IMR-90 (cell line): ENCODE measurements around the gene OSGEP. TPM values are rescaled to one million over a fixed set of nuclear protein-coding genes. Genes with fewer than 3 reads are reported as not detected.

Experiments
- ATAC-seq: fragments of 200-7000 bp; cut with Tn5 transposase; 2 replicates; pipeline ENCODE4 v1.9.1; 2020; ENCODE audit warnings: low read depth, mild to moderate bottlenecking, moderate library complexity
- BruUV-seq: library from RNA; stranded (reverse); fragments of 400-500 nt; replicated peaks from 2 replicates; lab custom pipeline; 2021; lab: Mats Ljungman, UMichigan
- CTCF ChIA-PET: fragments of 300-600 bp; formaldehyde crosslinking; extraction: SDS; loops from one replicate; lab custom pipeline; 2021; ENCODE audit warnings: antibody characterized with exemption; lab: Yijun Ruan, JAX
- POLR2A ChIA-PET: fragments of 300-600 bp; sonication (Branson Sonifier 250); formaldehyde crosslinking; loops from one replicate; lab custom pipeline; 2022; ENCODE audit warnings: antibody characterized with exemption; ENCODE audit not compliant: unreplicated experiment; lab: Charles Lee
- DNase-seq: peaks from one replicate; pipeline ENCODE4 v3.0.0; 2013
- H2AFZ ChIP-seq: replicated peaks from 2 replicates; pipeline ENCODE3; 2013; ENCODE audit warnings: low read length, mild to moderate bottlenecking; ENCODE audit not compliant: poor library complexity
- H2AK5ac ChIP-seq: 2 replicates; pipeline ENCODE4 v1.6.1; 2013; ENCODE audit warnings: low read depth, low read length, inconsistent platforms
- H2AK9ac ChIP-seq: replicated peaks from 2 replicates; pipeline ENCODE3; 2013; ENCODE audit warnings: mild to moderate bottlenecking, low read depth, low read length, moderate library complexity; ENCODE audit not compliant: poor library complexity
- H2BK120ac ChIP-seq: 2 replicates; pipeline ENCODE4 v1.6.1; 2013; ENCODE audit warnings: low read depth, low read length, inconsistent platforms
- H2BK15ac ChIP-seq: 3 replicates; pipeline ENCODE4 v1.6.1; 2013; ENCODE audit warnings: low read depth, low read length, inconsistent platforms
- H2BK20ac ChIP-seq: 2 replicates; pipeline ENCODE4 v1.6.1; 2013; ENCODE audit warnings: low read depth, mild to moderate bottlenecking, inconsistent platforms, low read length, moderate library complexity
- H2BK5ac ChIP-seq: 2 replicates; pipeline ENCODE4 v1.6.1; 2013; ENCODE audit warnings: mild to moderate bottlenecking, low read depth, low read length, inconsistent platforms; ENCODE audit not compliant: poor library complexity, severe bottlenecking
- H3K14ac ChIP-seq: replicated peaks from 2 replicates; pipeline ENCODE4 v1.6.1; 2013; ENCODE audit warnings: low read depth, low read length, inconsistent platforms
- H3K18ac ChIP-seq: 2 replicates; pipeline ENCODE4 v1.6.1; 2013; ENCODE audit warnings: low read depth, low read length, control low read depth
- H3K23ac ChIP-seq: 2 replicates; pipeline ENCODE4 v1.6.1; 2013; ENCODE audit warnings: low read depth, low read length, inconsistent platforms
- H3K27ac ChIP-seq: 2 replicates; pipeline ENCODE4 v1.5.1; 2013; ENCODE audit warnings: mild to moderate bottlenecking, control low read depth, low read length; ENCODE audit not compliant: insufficient read depth
- H3K27me3 ChIP-seq: 2 replicates; pipeline ENCODE4 v1.6.1; 2013; ENCODE audit warnings: low read length; ENCODE audit not compliant: control insufficient read depth, insufficient read depth
- H3K36me3 ChIP-seq: 2 replicates; pipeline ENCODE4 v1.6.1; 2013; ENCODE audit warnings: low read length, mixed read lengths; ENCODE audit not compliant: control insufficient read depth, insufficient read depth
- H3K4ac ChIP-seq: 2 replicates; pipeline ENCODE4 v1.6.1; 2013; ENCODE audit warnings: low read depth, low read length, inconsistent platforms
- H3K4me1 ChIP-seq: 2 replicates; pipeline ENCODE4 v1.6.1; 2013; ENCODE audit warnings: low read length, mixed read lengths; ENCODE audit not compliant: control insufficient read depth, insufficient read depth
- H3K4me2 ChIP-seq: 2 replicates; pipeline ENCODE4 v1.6.1; 2013; ENCODE audit warnings: low read depth, mild to moderate bottlenecking, control low read depth, low read length, moderate library complexity
- H3K4me3 ChIP-seq: 2 replicates; pipeline ENCODE4 v1.5.1; 2013; ENCODE audit warnings: low read depth, mild to moderate bottlenecking, control low read depth, low read length, moderate library complexity; ENCODE audit not compliant: insufficient read depth
- H3K56ac ChIP-seq: 2 replicates; pipeline ENCODE4 v1.6.1; 2013; ENCODE audit warnings: low read length, inconsistent platforms; ENCODE audit not compliant: insufficient read depth; ENCODE audit errors: extremely low read depth
- H3K79me1 ChIP-seq, 2 experiments: 2 replicates each; pipeline ENCODE4 v1.6.1; 2013; ENCODE audit warnings: low read length in 2 of 2, inconsistent platforms in 1 of 2, low read depth in 1 of 2
- H3K9ac ChIP-seq: 2 replicates; pipeline ENCODE4 v1.6.1; 2013; ENCODE audit warnings: low read depth, low read length, control low read depth
- H3K9me1 ChIP-seq: 2 replicates; pipeline ENCODE4 v1.6.1; 2013; ENCODE audit warnings: low read length, inconsistent platforms; ENCODE audit not compliant: insufficient read depth
- H3K9me3 ChIP-seq: 2 replicates; pipeline ENCODE4 v1.6.1; 2013; ENCODE audit warnings: low read length; ENCODE audit not compliant: control insufficient read depth, insufficient read depth
- H4K20me1 ChIP-seq: 2 replicates; pipeline ENCODE4 v1.6.1; 2013; ENCODE audit warnings: low read length, inconsistent platforms; ENCODE audit not compliant: insufficient read depth
- H4K5ac ChIP-seq: 2 replicates; pipeline ENCODE4 v1.6.1; 2013; ENCODE audit warnings: mild to moderate bottlenecking, low read depth, low read length, control low read depth
- H4K8ac ChIP-seq, 2 experiments: 2 replicates each; pipeline ENCODE4 v1.6.1; 2013; ENCODE audit warnings: low read depth in 2 of 2, low read length in 2 of 2, control low read depth in 1 of 2, inconsistent platforms in 1 of 2
- H4K91ac ChIP-seq: 2 replicates; pipeline ENCODE4 v1.6.1; 2013; ENCODE audit warnings: low read depth, low read length, inconsistent platforms; ENCODE audit not compliant: insufficient read depth
- BHLHE40 ChIP-seq: fragments of 150-350 bp; IDR thresholded peaks from 2 replicates; pipeline ENCODE4 v1.6.1; 2016; ENCODE audit warnings: mild to moderate bottlenecking, low read depth, low read length
- CEBPB ChIP-seq: IDR thresholded peaks from 2 replicates; pipeline ENCODE4 v1.6.1; 2012; ENCODE audit warnings: low read depth, low read length, improper control_type of control experiment
- CHD1 ChIP-seq: IDR thresholded peaks from 2 replicates; pipeline ENCODE4 v1.6.1; 2012; ENCODE audit warnings: low read depth, low read length, improper control_type of control experiment
- CTCF ChIP-seq: conservative IDR thresholded peaks from 2 replicates; pipeline ENCODE4 v1.5.1; 2012; ENCODE audit warnings: mild to moderate bottlenecking, low read depth, low read length, improper control_type of control experiment
- ELK1 ChIP-seq: fragments of 150-350 bp; IDR thresholded peaks from 2 replicates; pipeline ENCODE4 v1.6.1; 2016; ENCODE audit warnings: low read depth, mild to moderate bottlenecking, low read length, moderate library complexity, borderline replicate concordance
- FOS ChIP-seq: fragments of 150-350 bp; IDR thresholded peaks from 2 replicates; pipeline ENCODE4 v1.6.1; 2016; ENCODE audit warnings: low read depth, low read length
- MAFK ChIP-seq: IDR thresholded peaks from 2 replicates; pipeline ENCODE4 v1.6.1; 2012; ENCODE audit warnings: low read depth, low read length, improper control_type of control experiment
- MAZ ChIP-seq: IDR thresholded peaks from 2 replicates; pipeline ENCODE4 v1.6.1; 2012; ENCODE audit warnings: low read depth, mild to moderate bottlenecking, low read length, improper control_type of control experiment, moderate library complexity, borderline replicate concordance
- MXI1 ChIP-seq: IDR thresholded peaks from 2 replicates; pipeline ENCODE4 v1.6.1; 2012; ENCODE audit warnings: low read depth, mild to moderate bottlenecking, low read length, moderate library complexity, borderline replicate concordance
- NFE2L2 ChIP-seq: fragments of 150-350 bp; IDR thresholded peaks from 2 replicates; pipeline ENCODE4 v1.6.1; 2016; ENCODE audit warnings: low read depth, mild to moderate bottlenecking, low read length
- POLR2A ChIP-seq: IDR thresholded peaks from 2 replicates; pipeline ENCODE4 v1.6.1; 2012; ENCODE audit warnings: mild to moderate bottlenecking, low read depth, low read length
- RAD21 ChIP-seq: IDR thresholded peaks from 2 replicates; pipeline ENCODE4 v1.6.1; 2012; ENCODE audit warnings: low read length, improper control_type of control experiment
- RCOR1 ChIP-seq: IDR thresholded peaks from 2 replicates; pipeline ENCODE4 v1.6.1; 2012; ENCODE audit warnings: mild to moderate bottlenecking, low read length, improper control_type of control experiment; ENCODE audit not compliant: insufficient replicate concordance
- RFX5 ChIP-seq: IDR thresholded peaks from 2 replicates; pipeline ENCODE4 v1.8.0; 2012; ENCODE audit warnings: low read depth, mild to moderate bottlenecking, low read length, moderate library complexity
- SMC3 ChIP-seq: fragments of 150-350 bp; IDR thresholded peaks from 2 replicates; pipeline ENCODE4 v1.6.1; 2016; ENCODE audit warnings: low read depth, mild to moderate bottlenecking, antibody characterized with exemption, low read length, moderate library complexity
- USF2 ChIP-seq: fragments of 150-350 bp; IDR thresholded peaks from 2 replicates; pipeline ENCODE4 v1.6.1; 2017; ENCODE audit warnings: mild to moderate bottlenecking, antibody characterized with exemption, low read length, low read depth
- WGBS, 2 experiments: methylation state at CpG; one replicate each; pipeline versions ENCODE4 v1.1.5 to v1.1.7; 2013; ENCODE audit warnings: missing lambda C conversion rate in 2 of 2; ENCODE audit not compliant: insufficient read length in 1 of 2; ENCODE audit errors: extremely low coverage in 2 of 2; 5-methylcytosine and 5-hydroxymethylcytosine counted together
- dilution Hi-C: fragments of 300-500 bp; cut with HindIII; formaldehyde crosslinking; loops from one replicate; pipeline ENCODE4 v1.14.3; 2018; ENCODE audit warnings: low sequenced_read_pairs; ENCODE audit not compliant: unreplicated experiment
- in situ Hi-C: fragments of 300-500 bp; cut with MboI; formaldehyde crosslinking; loops from 3 replicates; pipeline ENCODE4 v1.14.3; 2019; ENCODE audit warnings: low sequenced_read_pairs, inconsistent platforms, mixed read lengths
- intact Hi-C: fragments of 100-400 bp; cut with micrococcal nuclease; formaldehyde crosslinking; loops from 2 replicates; pipeline ENCODE4 v1.10.0; 2022
- polyA plus RNA-seq, 3 experiments: library from polyadenylated mRNA; depleted of rRNA; stranded (reverse); fragments of >200 nt; gene quantifications; 2 replicates each; pipeline ENCODE4 v1.2.3, GENCODE V29; 2012; ENCODE audit warnings: low replicate concordance in 1 of 3
- total RNA-seq: library from RNA; depleted of rRNA; stranded (reverse); fragments of >200 nt; gene quantifications from 2 replicates; pipeline ENCODE4 v1.2.3, GENCODE V29; 2012

Gene OSGEP
- total and polyA plus RNA-seq, 2 of the 4 experiments (the other 2 are of a cell fraction), result 24.7 to 32.4 TPM

GRCh38 chr14:20440882-20441281 lies 13.7 kb downstream of the OSGEP start:
- H3K4me1 ChIP-seq, result no peaks in the 10 kb centered on the region
- H2AK9ac ChIP-seq, result no peak overlapping the region
- DNase-seq (peak; percentile 11), ATAC-seq (no peak)
- H3K4me2 ChIP-seq, result no peak overlapping the region
- no peak overlapping the region for H3K14ac ChIP-seq
- WGBS, 2 experiments, result no CpG with 5 or more reads among the region's 5 CpGs
- no peak overlapping the region for H2AK5ac ChIP-seq
- dilution Hi-C loops, result no loop called here
- no peak overlapping the region for H4K91ac ChIP-seq
- no peak overlapping the region for H4K8ac ChIP-seq
- H3K4ac ChIP-seq, result no peak overlapping the region
- H2BK20ac ChIP-seq, result no peak overlapping the region
- H3K18ac ChIP-seq, result no peak overlapping the region
- no peaks in the 10 kb centered on the region for H3K9me1 ChIP-seq
- H3K9me3 ChIP-seq, result no peaks in the 10 kb centered on the region
- H3K9ac ChIP-seq, result no peak overlapping the region
- intact Hi-C loops, result loop anchor here (10.0 kb wide), 1 partner anchor 76 kb away; no protein-coding TSS in a partner anchor
- H4K5ac ChIP-seq, result no peak overlapping the region
- no peak overlapping the region for H2AFZ ChIP-seq
- no peak overlapping the region for H2BK15ac ChIP-seq
- no peak overlapping the region for H3K4me3 ChIP-seq
- no peaks in the 10 kb centered on the region for H4K20me1 ChIP-seq
- BruUV-seq, result no TSS peak
- H3K27ac ChIP-seq, result no peak overlapping the region
- no peaks in the 10 kb centered on the region for H3K79me1 ChIP-seq
- no peak overlapping the region for H2BK5ac ChIP-seq
- POLR2A ChIA-PET, result interaction anchor here (0.8 kb wide), 1 partner anchor 11 kb away, joined by 4 read pairs; no protein-coding TSS in a partner anchor
- CTCF ChIA-PET, result no interaction called here
- H3K27me3 ChIP-seq, result peaks cover 5% of the 10 kb centered on the region; the same call in 1 of the 2 replicates
- no peak overlapping the region for H2BK120ac ChIP-seq
- in situ Hi-C loops, result no loop called here
- H3K36me3 ChIP-seq, result peaks cover 2% of the 10 kb centered on the region
- no peak overlapping the region for H3K23ac ChIP-seq
- H3K56ac ChIP-seq, result no peak overlapping the region
- TF ChIP-seq CEBPB (no peak), NFE2L2 (no peak), MAFK (no peak), RCOR1 (no peak), CHD1 (no peak), MAZ (no peak), MXI1 (no peak), ELK1 (no peak), FOS (no peak), CTCF (no peak), USF2 (no peak), RFX5 (no peak), POLR2A (no peak), BHLHE40 (no peak), SMC3 (no peak), RAD21 (no peak)
